Skeletal muscle satellite cell (primary cell): ENCODE data around the gene SIAH3.
"Not testable (repeated sequence)": the region's sequence is repeated elsewhere in the genome, so short reads cannot be mapped to it uniquely, and the experiment has no call there.

Experiments
- H3K27me3 ChIP-seq: 2 replicates; pipeline ENCODE4 v1.7.0; 2013; ENCODE audit warnings: low read length; ENCODE audit not compliant: control insufficient read depth, insufficient read depth
- H3K36me3 ChIP-seq: 2 replicates; pipeline ENCODE4 v1.7.0; 2013; ENCODE audit warnings: mild to moderate bottlenecking, control low read depth, low read length; ENCODE audit not compliant: insufficient read depth
- H3K4me1 ChIP-seq: 2 replicates; pipeline ENCODE4 v1.7.0; 2013; ENCODE audit warnings: low read length; ENCODE audit not compliant: control insufficient read depth, insufficient read depth
- H3K4me2 ChIP-seq: 2 replicates; pipeline ENCODE4 v1.7.0; 2013; ENCODE audit warnings: mild to moderate bottlenecking, low read length
- H3K4me3 ChIP-seq: 2 replicates; pipeline ENCODE4 v1.7.0; 2013; ENCODE audit warnings: low read length
- H3K9ac ChIP-seq: 2 replicates; pipeline ENCODE4 v1.7.0; 2013; ENCODE audit warnings: mild to moderate bottlenecking, low read depth, low read length, moderate library complexity
- H3K9me3 ChIP-seq: replicated peaks from 2 replicates; pipeline ENCODE4 v1.7.0; 2013; ENCODE audit warnings: mild to moderate bottlenecking, control low read depth, low read length

The SIAH3 gene

GRCh38 chr13:45879666-45880065 is 28.1 kb upstream of the SIAH3 start:
- Histone ChIP-seq H3K4me2 (no peak overlapping the region), H3K4me1 (no peaks in the 10 kb centered on the region), H3K27me3 (peaks cover 16% of the 10 kb centered on the region), H3K4me3 (no peak overlapping the region), H3K9me3 (no peaks in the 10 kb centered on the region), H3K36me3 (no peaks in the 10 kb centered on the region), H3K9ac (no peak overlapping the region)

DNA sequence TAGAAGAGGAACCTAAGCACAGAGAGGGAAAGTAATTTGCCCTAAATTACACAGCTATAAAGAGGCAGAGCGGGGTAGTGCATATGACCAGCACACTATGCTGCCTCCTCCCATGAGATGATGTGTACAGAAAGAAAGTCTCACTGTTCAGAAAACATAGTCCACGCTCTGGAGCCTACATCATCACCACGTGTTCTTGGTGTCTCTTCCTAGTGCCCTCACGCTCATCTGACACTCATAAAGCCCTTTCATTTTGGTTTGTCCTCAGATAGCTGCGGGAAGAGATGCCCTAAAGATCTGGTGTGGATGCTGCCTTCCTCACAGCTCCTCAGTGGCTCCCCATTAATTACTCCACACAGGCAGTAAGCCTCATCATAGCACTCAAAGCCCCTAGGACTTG is 27.4 kb upstream of the SIAH3 start:
- H3K9ac ChIP-seq: no peak overlapping the region
- H3K36me3 ChIP-seq: no peaks in the 10 kb centered on the region
- H3K27me3 ChIP-seq: peaks cover 16% of the 10 kb centered on the region
- H3K9me3 ChIP-seq: no peaks in the 10 kb centered on the region
- peaks cover under 1% of the 10 kb centered on the region for H3K4me1 ChIP-seq
- H3K4me2 ChIP-seq: no peak overlapping the region
- no peak overlapping the region for H3K4me3 ChIP-seq

DNA sequence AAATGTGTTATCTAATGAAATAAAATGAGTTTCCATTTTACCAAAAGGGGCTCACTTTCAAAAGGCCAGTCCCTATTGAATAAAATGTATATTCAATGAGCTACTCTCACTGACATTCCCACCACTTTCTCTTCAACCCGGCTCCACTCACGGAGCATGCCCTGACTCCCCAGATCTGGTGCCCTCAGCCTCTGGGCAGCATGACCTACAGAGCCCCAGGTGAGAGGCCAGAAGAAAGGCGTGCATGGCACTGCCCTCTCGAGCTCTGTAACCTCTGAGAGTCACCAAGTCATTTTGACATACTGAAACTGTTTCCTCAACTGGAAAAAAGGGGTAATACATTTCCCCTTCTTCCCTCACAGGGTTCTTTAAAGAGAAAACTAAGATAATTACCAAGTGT is 25.2 kb upstream of the SIAH3 start:
- Histone ChIP-seq H3K27me3 (peaks cover 16% of the 10 kb centered on the region), H3K9me3 (no peaks in the 10 kb centered on the region), H3K4me2 (no peak overlapping the region), H3K9ac (no peak overlapping the region), H3K4me1 (peaks cover 9% of the 10 kb centered on the region), H3K4me3 (no peak overlapping the region), H3K36me3 (no peaks in the 10 kb centered on the region)

DNA sequence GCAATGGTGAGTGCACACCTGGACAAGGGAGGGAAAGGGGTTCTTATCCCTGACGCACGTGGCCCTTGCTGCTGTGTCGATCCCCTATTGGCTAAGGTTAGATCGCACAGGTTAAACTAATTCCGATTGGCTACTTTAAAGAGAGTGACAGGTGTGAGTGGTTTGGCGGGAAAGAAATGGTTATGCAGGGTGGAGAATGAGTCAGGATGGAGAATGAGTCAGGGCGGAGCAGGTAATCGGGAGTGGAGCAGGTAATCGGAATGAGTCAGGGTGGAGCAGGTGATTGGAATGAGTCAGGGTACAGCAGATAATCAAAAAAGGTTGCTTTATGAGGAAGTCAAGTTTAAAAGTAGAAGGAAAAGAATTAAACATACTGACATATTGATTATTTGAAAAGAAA is 24.4 kb upstream of the SIAH3 start:
- no peak overlapping the region for H3K9ac ChIP-seq
- H3K4me1 ChIP-seq: peaks cover 9% of the 10 kb centered on the region
- H3K9me3 ChIP-seq: no peaks in the 10 kb centered on the region
- H3K4me3 ChIP-seq: no peak overlapping the region
- no peaks in the 10 kb centered on the region for H3K36me3 ChIP-seq
- H3K27me3 ChIP-seq: peaks cover 11% of the 10 kb centered on the region
- H3K4me2 ChIP-seq: no peak overlapping the region

DNA sequence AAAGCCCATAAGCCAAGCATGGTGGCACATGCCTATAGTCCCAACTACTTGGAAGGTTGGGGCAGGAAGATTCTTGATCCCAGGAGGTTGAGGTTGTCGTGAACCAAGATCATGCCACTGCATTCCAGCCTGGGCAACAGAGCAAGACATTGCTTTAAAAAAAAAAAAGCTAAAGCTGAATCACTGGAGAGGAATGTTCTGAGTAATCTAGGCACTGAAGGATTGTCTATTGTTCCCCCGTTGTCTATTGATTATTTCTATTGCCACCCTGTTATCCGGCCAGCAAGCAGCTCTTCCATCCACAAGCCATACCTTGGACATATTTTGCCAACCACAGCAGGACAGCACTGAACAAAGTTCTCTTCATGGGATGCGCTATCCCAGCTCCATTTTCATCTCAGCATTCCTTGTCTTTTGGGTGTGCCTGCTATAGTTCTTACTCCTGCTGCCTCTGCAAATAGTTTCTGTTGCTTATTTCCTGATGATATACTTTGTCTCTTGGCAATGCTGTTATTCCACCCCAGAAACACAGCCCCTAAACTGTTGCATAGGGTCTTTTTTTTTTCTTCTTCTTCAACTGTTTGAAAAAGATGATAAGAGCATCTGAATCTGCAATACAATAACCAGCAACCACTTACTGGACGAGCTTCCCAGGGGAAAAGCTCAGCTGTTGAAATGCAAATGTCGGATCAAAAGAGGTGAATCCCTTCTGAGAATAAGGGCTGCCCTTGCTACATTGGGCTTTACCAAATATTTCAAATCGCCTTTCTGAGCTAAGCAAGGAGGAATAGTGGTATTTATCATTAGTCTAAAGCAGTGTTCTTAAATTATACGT is 22.2 kb upstream of the SIAH3 start:
- no peak overlapping the region for H3K9ac ChIP-seq
- no peak overlapping the region for H3K4me2 ChIP-seq
- H3K27me3 ChIP-seq: peaks cover 10% of the 10 kb centered on the region
- H3K36me3 ChIP-seq: no peaks in the 10 kb centered on the region
- H3K4me3 ChIP-seq: no peak overlapping the region
- peaks cover 9% of the 10 kb centered on the region for H3K4me1 ChIP-seq
- H3K9me3 ChIP-seq: no peaks in the 10 kb centered on the region

DNA sequence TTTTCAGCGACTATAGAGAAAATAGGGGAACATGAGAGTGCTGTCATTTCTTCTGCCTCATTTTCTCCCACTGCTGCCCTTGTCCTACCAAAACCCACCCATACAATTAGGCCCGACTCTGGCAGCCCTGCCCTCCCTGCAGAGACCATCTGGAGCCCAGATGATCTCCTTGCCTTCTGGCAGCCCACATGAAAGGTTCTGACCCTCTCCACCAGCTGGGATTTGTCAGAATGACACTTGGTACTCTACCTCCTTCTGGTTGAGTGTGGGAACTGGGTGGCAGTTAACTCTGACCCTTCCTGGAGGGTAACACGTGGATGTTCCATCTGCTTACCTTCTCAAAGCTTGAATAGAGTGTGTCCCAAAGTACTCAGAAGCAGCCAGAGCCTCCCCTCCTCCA is 21.0 kb upstream of the SIAH3 start:
- Histone ChIP-seq H3K4me3 (no peak overlapping the region), H3K9ac (no peak overlapping the region), H3K4me1 (peaks cover 9% of the 10 kb centered on the region), H3K27me3 (peaks cover 10% of the 10 kb centered on the region), H3K9me3 (no peaks in the 10 kb centered on the region), H3K36me3 (no peaks in the 10 kb centered on the region), H3K4me2 (no peak overlapping the region)

DNA sequence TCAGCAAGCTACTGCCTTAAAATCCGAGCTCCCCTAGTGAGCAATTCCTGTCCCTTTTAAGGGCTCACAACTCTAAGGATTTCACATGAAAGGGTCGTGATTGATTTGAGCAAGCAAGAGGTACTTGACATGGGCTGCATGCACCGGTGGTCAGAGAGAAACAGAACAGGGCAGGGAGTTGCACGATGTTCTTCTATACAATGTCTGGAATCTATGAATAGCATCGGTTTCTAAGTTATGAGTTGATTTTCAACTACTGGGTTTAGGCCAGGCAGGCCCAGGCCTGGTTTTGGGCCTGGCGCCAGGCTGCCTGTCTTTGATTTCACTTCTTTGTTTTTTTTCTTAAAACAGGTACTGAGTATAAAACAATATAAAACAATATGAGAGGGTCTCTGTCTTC is 19.6 kb upstream of the SIAH3 start:
- H3K4me2 ChIP-seq, H3K4me1 ChIP-seq, H3K36me3 ChIP-seq, H3K9ac ChIP-seq, H3K9me3 ChIP-seq, H3K4me3 ChIP-seq: not testable (repeated sequence)
- H3K27me3 ChIP-seq: peaks cover 14% of the 10 kb centered on the region

GRCh38 chr13:45870232-45870631 is 18.7 kb upstream of the SIAH3 start:
- H3K4me1 ChIP-seq: peaks cover 9% of the 10 kb centered on the region
- H3K4me3 ChIP-seq: no peak overlapping the region
- no peaks in the 10 kb centered on the region for H3K9me3 ChIP-seq
- no peak overlapping the region for H3K4me2 ChIP-seq
- H3K9ac ChIP-seq: no peak overlapping the region
- no peaks in the 10 kb centered on the region for H3K36me3 ChIP-seq
- H3K27me3 ChIP-seq: peaks cover 16% of the 10 kb centered on the region

- no peak overlapping the region for H3K9ac ChIP-seq
- no peaks in the 10 kb centered on the region for H3K36me3 ChIP-seq
- no peaks in the 10 kb centered on the region for H3K4me1 ChIP-seq
- no peak overlapping the region for H3K4me3 ChIP-seq
- H3K4me2 ChIP-seq: no peak overlapping the region
- H3K9me3 ChIP-seq: no peaks in the 10 kb centered on the region
- peaks cover 39% of the 10 kb centered on the region for H3K27me3 ChIP-seq
Measured at GRCh38 chr13:45865414-45865813, 13.9 kb upstream of the SIAH3 start.

- H3K9ac ChIP-seq: no peak overlapping the region
- no peak overlapping the region for H3K4me3 ChIP-seq
- H3K27me3 ChIP-seq: peaks cover 38% of the 10 kb centered on the region
- H3K9me3 ChIP-seq: no peaks in the 10 kb centered on the region
- no peaks in the 10 kb centered on the region for H3K4me1 ChIP-seq
- no peak overlapping the region for H3K4me2 ChIP-seq
- H3K36me3 ChIP-seq: no peaks in the 10 kb centered on the region
Measured at GRCh38 chr13:45863709-45864590, 12.4 kb upstream of the SIAH3 start.

GRCh38 chr13:45861322-45861721 is 9.8 kb upstream of the SIAH3 start:
- Histone ChIP-seq H3K9me3 (no peaks in the 10 kb centered on the region), H3K4me1 (no peaks in the 10 kb centered on the region), H3K4me3 (no peak overlapping the region), H3K9ac (no peak overlapping the region), H3K4me2 (no peak overlapping the region), H3K27me3 (peaks cover 41% of the 10 kb centered on the region), H3K36me3 (no peaks in the 10 kb centered on the region)
